HG03520 (cell line): ENCODE results near the gene CENPM.
"Not testable (repeated sequence)": the region's sequence is repeated elsewhere in the genome, so short reads cannot be mapped to it uniquely, and the experiment has no call there.

Experiments used
- ATAC-seq: cut with Tn5 transposase; IDR thresholded peaks from one replicate; pipeline ENCODE4 v1.9.1; 2021; ENCODE audit warnings: mild to moderate bottlenecking, moderate library complexity; ENCODE audit not compliant: unreplicated experiment

CENPM gene

GRCh38 chr22:41966607-41967240 is 19.8 kb upstream of the CENPM start:
- ATAC-seq = no peak

GRCh38 chr22:41966225-41966606 is 19.3 kb upstream of the CENPM start:
- ATAC-seq = no peak

DNA sequence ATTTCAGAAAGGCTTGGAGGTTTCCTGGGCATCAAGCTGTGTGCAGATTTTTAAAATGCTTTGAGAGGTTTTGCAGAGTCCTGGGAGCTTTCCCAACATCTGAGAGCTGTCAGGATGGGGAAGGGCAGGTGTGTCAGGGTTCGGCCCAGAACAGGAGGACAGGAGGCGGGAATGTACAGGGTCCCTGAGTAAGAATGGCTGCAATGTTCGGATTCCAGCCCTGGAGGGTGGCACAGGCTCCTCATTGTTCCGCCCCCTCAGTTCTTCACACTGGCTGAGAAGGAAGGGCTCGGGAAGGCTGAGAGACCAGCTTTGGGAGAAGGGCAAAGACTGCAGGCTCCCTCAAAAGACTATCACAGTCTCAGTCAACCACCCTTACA is 17.1 kb upstream of the CENPM start:
- ATAC-seq = no peak

DNA sequence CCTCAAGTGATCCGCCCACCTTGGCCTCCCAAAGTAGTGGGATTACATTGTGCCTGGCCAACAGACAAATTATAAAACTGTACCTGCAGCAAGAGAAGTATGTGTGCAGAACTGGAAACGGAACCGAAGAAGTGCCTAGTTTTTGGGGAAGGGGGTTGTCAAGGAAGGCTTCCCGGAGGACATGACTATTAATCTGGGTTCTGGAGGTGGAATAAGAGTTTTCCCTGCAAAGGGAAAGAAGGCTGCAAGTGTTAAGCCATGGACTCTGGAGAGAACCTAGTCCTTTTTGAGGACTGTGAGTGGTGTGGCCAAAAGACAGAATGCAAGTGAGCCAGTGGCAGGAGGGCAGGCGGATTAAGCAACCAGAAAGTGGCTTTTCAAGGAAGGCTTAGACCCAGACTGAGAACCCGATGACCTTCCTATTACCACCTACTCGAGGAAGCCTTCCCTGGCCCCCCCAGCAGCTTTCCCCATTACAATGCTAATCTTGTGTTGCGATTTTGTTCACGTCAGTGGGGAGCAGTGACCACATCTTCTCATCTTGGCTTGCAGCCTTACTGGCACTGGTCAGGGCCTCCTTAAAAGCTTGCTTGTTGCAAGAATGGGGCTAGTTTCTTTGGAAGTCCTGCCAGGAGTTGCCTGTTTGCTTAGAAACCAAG is 16.6 kb upstream of the CENPM start:
- ATAC-seq = no peak

- no peak for ATAC-seq
These were observed 11.1 kb upstream of the CENPM start for GRCh38 chr22:41957941-41958556.

- ATAC-seq = no peak
These were observed 5.8 kb upstream of the CENPM start for GRCh38 chr22:41952713-41953112.

GRCh38 chr22:41951898-41952474 is 5.0 kb upstream of the CENPM start, which contains the start of gene SMIM45:
Gene SMIM45, plus strand, starts transcription at chr22:41952150.
- no peak for ATAC-seq

DNA sequence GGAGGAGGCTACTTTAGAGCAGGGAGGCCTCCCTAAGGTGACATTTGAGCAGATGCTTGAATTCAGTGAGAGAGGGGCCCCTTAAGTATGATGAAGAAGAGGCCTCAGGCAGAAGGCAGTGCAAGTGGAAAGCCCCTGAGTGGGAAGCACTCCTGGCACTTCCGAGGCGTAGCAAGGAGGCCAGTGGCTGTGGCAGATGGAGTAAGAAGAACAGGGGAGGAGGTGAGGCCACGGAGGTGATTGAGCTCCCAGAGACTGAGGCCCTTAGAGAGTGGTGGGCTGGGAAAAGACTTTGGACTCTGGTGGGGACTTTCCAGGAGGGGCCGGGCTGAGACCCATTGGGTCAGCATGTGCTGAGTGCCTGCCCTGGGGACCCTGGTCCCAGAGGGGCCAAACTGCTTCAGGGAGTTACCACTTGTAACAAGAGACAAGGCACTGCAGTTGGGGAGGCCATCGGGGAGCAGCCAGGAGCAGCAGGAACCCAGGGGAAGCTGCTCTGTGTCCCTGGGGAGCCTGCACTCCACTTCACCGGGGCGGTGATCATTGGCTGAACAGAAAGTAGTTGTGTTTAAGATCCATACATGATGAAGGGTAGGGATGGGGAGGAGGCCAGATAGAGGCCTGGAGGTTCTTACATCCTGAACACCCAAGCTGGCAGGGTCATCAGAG is 2.5 kb upstream of the CENPM start:
- ATAC-seq = no peak

DNA sequence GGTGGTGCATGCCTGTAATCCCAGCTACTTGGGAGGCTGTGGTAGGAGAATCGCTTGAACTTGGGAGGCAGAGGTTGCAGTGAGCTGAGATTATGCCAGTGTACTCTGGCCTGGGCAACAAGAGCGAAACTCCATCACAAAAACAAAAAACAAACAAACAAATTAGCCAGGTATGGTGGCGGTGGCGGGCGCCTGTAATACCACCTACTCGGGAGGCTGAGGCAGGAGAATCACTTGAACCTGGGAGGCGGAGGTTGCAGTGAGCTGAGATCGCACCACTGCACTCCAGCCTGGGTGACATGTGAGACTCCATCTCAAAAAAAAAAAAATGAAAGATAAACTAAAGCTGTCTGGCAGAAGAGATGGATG is 2.0 kb upstream of the CENPM start:
- not testable (repeated sequence) for ATAC-seq

DNA sequence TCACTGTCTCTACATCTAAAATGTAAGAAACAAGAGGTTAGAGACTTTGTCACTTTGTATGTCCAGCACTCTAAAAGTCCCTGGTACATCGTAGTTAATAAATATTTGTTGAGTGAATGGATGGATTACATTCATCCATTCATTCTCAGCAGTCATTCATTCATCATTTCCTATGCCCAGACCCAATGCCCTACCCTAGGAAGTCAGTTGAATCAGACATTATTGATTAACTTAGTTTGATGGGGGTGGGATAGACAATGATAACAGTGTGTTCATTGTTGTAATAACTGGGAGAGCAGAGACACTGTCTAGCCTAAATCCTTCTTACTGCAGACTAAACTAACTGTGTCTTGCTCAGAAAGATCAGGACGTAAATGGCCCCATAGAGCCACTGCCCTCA is 1.2 kb upstream of the CENPM start:
- ATAC-seq = no peak

DNA sequence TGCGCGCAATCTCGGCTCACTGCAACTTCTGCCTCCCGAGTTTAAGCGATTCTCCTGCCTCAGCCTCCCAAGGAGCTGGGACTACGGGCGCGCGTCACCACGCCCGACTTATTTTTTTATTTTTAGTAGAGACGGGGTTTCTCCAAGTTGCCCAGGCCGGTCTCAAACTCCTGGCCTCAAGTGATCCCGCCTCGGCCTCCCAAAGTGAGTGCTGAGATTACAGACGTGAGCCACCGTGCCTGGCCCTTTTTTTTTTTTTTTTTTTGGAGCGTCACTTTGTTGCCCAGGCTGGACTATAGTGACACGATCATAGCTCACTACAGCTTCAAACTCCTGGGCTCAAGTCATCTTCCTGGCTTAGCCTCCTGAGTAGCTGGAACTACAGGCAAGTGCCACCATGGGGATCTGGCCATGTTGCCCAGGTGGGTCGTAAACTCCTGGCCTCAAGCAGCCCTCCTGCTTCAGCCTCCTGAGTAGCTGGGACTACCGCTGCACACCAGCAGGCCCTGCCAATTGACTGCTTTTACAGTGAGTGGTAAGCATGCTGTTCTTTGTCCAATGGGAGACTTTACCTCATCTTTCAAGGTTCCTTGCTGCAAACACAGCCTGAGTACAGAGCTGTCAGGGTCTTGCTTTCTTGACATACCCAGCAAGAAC is 600 bp upstream of the CENPM start:
- no peak for ATAC-seq

DNA sequence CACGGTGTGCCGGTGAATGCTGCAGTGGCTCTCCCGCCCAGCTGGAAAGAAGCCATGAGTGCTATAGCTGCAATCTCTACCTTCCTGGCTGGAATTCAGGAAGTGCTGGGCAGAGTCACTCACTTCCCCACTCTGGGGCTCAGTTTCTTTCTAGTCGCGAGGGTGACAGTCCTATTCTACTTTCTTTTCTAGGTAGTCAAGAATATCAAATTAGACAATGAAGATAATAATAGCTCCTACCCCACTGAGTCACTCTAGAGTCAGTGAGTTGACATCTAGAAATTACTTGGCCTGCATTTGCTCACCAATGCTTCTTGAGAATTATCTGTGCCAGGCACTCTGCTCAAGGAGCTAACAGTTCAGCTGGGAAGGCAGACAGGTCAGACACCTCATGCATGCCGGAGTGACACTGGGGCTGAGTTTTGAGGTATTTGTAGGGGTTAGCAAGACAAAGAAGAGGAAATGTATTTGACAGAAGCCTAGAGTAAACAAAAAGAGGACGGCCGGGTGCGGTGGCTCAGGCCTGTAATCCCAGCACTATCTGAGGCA is 3.2 kb downstream of the CENPM start:
- no peak for ATAC-seq

DNA sequence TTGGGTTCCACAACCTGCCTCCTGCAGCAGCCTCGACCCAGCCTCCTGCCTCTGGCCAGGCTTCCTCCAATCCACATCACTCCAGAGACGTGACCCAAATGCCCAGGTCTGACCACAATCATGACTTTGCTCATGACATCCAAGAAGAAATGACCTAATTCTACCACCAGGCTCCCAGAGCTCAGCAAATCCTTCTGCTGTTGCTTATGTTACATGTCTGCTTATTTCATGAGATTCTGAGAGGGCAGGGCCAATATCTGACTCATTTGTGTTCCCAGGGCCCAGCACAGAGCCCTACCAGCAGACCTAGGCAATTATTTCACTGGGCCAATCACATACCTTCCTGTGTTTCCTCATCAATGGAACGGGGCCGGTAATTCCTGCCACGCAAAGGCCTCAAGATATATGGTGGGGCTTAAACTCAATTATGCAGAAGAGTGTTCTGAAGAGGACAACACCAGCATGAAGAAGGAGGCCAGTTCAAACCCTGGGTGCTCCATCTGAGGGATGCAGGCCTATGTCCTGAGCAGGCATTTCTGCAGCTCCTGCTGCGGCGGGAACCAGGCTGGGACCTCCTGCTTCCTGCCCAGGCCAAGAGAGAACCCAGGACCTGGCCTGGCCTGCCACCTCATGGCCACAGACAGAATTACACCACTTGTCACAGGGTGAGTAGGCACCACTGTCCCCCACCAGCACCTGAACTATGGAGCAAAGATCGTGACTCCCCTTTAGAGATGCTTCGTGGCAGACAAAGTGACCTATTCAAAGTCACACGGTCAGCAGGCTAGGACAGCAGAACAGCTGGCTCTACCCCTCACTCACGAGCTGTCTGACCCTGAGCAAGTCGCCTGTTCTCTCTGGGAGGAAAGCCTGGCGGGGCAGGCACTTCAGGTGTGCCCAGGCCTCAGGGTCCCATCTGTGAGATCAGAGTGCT is 5.9 kb downstream of the CENPM start:
- peak; percentile 34 for ATAC-seq

DNA sequence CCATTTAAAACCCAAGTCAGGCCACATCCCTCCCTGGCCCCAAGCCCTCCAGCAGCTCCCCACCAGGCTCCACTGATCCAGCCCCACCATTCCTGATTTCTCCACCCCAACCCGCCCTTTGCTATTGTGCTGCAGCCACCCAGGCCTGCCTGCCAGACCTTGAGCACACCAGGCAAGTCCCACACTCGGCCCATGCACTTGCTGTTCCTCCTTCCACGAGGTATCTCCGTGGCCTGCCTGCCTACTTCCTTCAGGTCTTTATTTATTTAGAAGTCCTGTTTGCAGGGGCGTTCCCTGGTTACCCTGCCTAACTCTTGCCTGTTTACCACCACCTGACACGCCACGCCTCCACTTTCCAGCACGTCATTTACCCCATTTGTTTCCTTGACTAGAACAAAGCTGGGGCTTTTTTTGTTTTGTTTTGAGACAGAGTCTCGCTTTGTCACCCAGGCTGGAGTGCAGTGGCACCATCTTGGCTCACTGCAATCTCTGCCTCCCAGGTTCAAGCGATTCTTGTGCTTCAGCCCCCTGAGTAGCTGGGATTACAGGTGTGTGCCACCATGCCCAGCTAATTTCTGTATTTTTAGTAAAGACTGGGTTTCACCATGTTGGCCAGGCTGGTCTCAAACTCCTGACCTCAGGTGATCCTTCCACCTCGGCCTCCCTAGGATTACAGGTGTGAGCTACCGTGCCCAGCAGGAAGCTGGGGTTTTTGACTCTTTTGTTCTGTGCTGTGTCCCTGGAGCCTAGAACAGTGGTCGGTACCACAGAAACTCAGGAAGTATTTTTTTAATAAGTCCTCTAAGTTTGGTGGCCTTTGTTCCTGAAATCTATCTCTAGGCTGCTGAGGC is 6.7 kb downstream of the CENPM start:
- ATAC-seq = peak; percentile 49

GRCh38 chr22:41936894-41937169 is 10.1 kb downstream of the CENPM start:
- no peak for ATAC-seq

- no peak for ATAC-seq
These were observed 11.4 kb downstream of the CENPM start for GRCh38 chr22:41935509-41935908.

DNA sequence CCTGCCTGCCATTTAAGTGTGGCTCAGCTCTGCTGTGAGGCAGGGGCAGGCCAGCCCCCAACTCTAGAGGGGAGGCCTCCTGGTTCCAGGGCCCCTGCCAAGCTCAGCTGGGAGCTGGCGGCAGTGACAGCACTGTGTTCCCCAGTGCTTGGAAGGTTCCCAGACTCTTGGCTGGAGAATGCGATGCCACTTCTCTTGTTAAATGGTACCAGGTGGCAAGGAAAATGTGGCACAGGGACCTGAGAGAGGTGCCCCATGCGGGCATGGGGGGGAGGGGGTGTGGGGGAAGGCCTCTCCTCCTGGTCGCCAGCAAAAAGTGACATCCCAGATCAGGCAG is 12.0 kb downstream of the CENPM start:
- ATAC-seq = no peak

- ATAC-seq = no peak
These were observed 12.5 kb downstream of the CENPM start for GRCh38 chr22:41934284-41935014.
